CD14-positive monocyte (primary cell): ENCODE measurements around the gene SLC38A10. TPM values are rescaled to one million over a fixed set of nuclear protein-coding genes. Genes with fewer than 3 reads are reported as not detected.
A peak's percentile ranks its signal among the peaks of the same experiment; 100 is the strongest.

Experiments used
- DNase-seq, 3 donors: peaks; one replicate each; pipeline ENCODE4 v3.0.0-alpha.2; 2011 to 2022
- H2AFZ ChIP-seq: 2 replicates; pipeline ENCODE4 v1.6.0; 2012; ENCODE audit warnings: mild to moderate bottlenecking, low read depth, low read length, inconsistent platforms; ENCODE audit not compliant: insufficient read depth, poor library complexity, severe bottlenecking
- H3K27ac ChIP-seq, 2 donors: 1 replicate in 1 of 2; 2 replicates in 1 of 2; pipeline ENCODE4 v1.5.1; 2012 to 2013; ENCODE audit warnings: low read length in 2 of 2, control low read depth in 1 of 2, inconsistent platforms in 1 of 2, low read depth in 1 of 2, mild to moderate bottlenecking in 1 of 2
- H3K27me3 ChIP-seq, 2 donors: one replicate each; pipeline versions ENCODE4 v1.6.0 to v1.6.1; 2011 to 2013; ENCODE audit warnings: low read length in 2 of 2; ENCODE audit not compliant: control insufficient read depth in 2 of 2, insufficient read depth in 2 of 2
- H3K36me3 ChIP-seq, 2 donors: replicated peaks in 1 of 2; 1 replicate in 1 of 2; 2 replicates in 1 of 2; pipeline versions ENCODE4 v1.5.1 to v1.6.1; 2012 to 2013; ENCODE audit warnings: low read length in 2 of 2, control low read depth in 1 of 2, inconsistent platforms in 1 of 2, mild to moderate bottlenecking in 1 of 2; ENCODE audit not compliant: insufficient read depth in 2 of 2, control insufficient read depth in 1 of 2
- H3K4me1 ChIP-seq, 2 donors: 1 replicate in 1 of 2; 2 replicates in 1 of 2; pipeline versions ENCODE4 v1.5.1 to v1.6.1; 2012 to 2013; ENCODE audit warnings: low read length in 2 of 2, control low read depth in 1 of 2, inconsistent platforms in 1 of 2, mild to moderate bottlenecking in 1 of 2, moderate library complexity in 1 of 2; ENCODE audit not compliant: insufficient read depth in 2 of 2, control insufficient read depth in 1 of 2
- H3K4me2 ChIP-seq: replicated peaks from 2 replicates; pipeline ENCODE3; 2012; ENCODE audit warnings: low read length, moderate library complexity, mild to moderate bottlenecking; ENCODE audit not compliant: poor library complexity, severe bottlenecking; ENCODE audit errors: extremely low read depth
- H3K4me3 ChIP-seq, 3 experiments: fragments of 200-600 bp in 1 of 3; sonication (generic) in 1 of 3; replicated peaks in 1 of 3; 1 replicate in 2 of 3; 2 replicates in 1 of 3; pipeline ENCODE4 v1.5.1; 2011 to 2013; ENCODE audit warnings: low read length in 3 of 3, mild to moderate bottlenecking in 3 of 3, control low read depth in 2 of 3, low read depth in 2 of 3, inconsistent platforms in 1 of 3, moderate library complexity in 1 of 3
- H3K79me2 ChIP-seq: 2 replicates; pipeline ENCODE4 v1.6.0; 2012; ENCODE audit warnings: mild to moderate bottlenecking, control low read depth, inconsistent platforms, low read length, moderate library complexity; ENCODE audit not compliant: insufficient read depth
- H3K9ac ChIP-seq: 2 replicates; pipeline ENCODE4 v1.6.0; 2017; ENCODE audit warnings: low read length, mild to moderate bottlenecking; ENCODE audit not compliant: insufficient read depth, poor library complexity, severe bottlenecking
- H3K9me3 ChIP-seq, 2 donors: replicated peaks in 1 of 2; 1 replicate in 1 of 2; 2 replicates in 1 of 2; pipeline versions ENCODE4 v1.5.1 to v1.6.1; 2012 to 2013; ENCODE audit warnings: low read length in 2 of 2, control low read depth in 1 of 2; ENCODE audit not compliant: control insufficient read depth in 1 of 2, insufficient read depth in 1 of 2
- H4K20me1 ChIP-seq: 2 replicates; pipeline ENCODE4 v1.6.0; 2012; ENCODE audit warnings: mild to moderate bottlenecking, low read length, control low read depth, moderate library complexity; ENCODE audit not compliant: insufficient read depth
- H3K27ac Mint-ChIP-seq, 7 donors: one replicate each; pipeline ENCODE4 v1.8.0; 2020; ENCODE audit warnings: mild to moderate bottlenecking in 7 of 7, mixed read lengths in 7 of 7, moderate library complexity in 6 of 7, inconsistent platforms in 2 of 7
- H3K27me3 Mint-ChIP-seq, 3 donors: one replicate each; pipeline ENCODE4 v1.8.0; 2021 to 2022; ENCODE audit warnings: low read depth in 3 of 3, mild to moderate bottlenecking in 3 of 3, mixed read lengths in 3 of 3, moderate library complexity in 3 of 3, inconsistent platforms in 1 of 3
- H3K36me3 Mint-ChIP-seq, 2 donors: one replicate each; pipeline ENCODE4 v1.8.0; 2020; ENCODE audit warnings: mixed read lengths in 2 of 2, inconsistent platforms in 1 of 2, mild to moderate bottlenecking in 1 of 2
- H3K4me1 Mint-ChIP-seq: one replicate; pipeline ENCODE4 v1.8.0; 2020; ENCODE audit warnings: mild to moderate bottlenecking, mixed read lengths
- H3K4me3 Mint-ChIP-seq, 2 donors: one replicate each; pipeline ENCODE4 v1.8.0; 2020; ENCODE audit warnings: mild to moderate bottlenecking in 2 of 2, mixed read lengths in 2 of 2, moderate library complexity in 1 of 2
- H3K9me3 Mint-ChIP-seq, 7 donors: one replicate each; pipeline ENCODE4 v1.8.0; 2020 to 2022; ENCODE audit warnings: mixed read lengths in 7 of 7, mild to moderate bottlenecking in 6 of 7, moderate library complexity in 6 of 7, inconsistent platforms in 2 of 7
- WGBS: methylation state at CpG from one replicate; pipeline ENCODE4 v1.1.5; 2013; ENCODE audit warnings: missing lambda C conversion rate; ENCODE audit not compliant: insufficient coverage; 5-methylcytosine and 5-hydroxymethylcytosine counted together
- intact Hi-C, 2 donors: fragments of 100-400 bp; cut with micrococcal nuclease; formaldehyde crosslinking; loops; one replicate each; pipeline versions ENCODE4 v1.15.0 to v1.15.1; 2023
- polyA plus RNA-seq, 3 donors: library from polyadenylated mRNA; depleted of rRNA in 1 of 3; unstranded in 2 of 3; stranded (reverse) in 1 of 3; fragments of 300-500 nt in 2 of 3; fragments of >200 nt in 1 of 3; fragmentation: Illumina TruSeq in 2 of 3; gene quantifications; 1 replicate in 2 of 3; 2 replicates in 1 of 3; pipeline ENCODE4 v1.2.3, GENCODE V29; 2012 to 2021
- TF ChIP-seq, protein P1 (sequence below): fragments of 200-600 bp; IDR thresholded peaks from one replicate; pipeline ENCODE4 v1.8.0; 2022; ENCODE audit warnings: antibody characterized with exemption, mild to moderate bottlenecking

The SLC38A10 gene
- polyA plus RNA-seq, 3 donors, result 50.8 to 76.1 (median 68.4) TPM

DNA sequence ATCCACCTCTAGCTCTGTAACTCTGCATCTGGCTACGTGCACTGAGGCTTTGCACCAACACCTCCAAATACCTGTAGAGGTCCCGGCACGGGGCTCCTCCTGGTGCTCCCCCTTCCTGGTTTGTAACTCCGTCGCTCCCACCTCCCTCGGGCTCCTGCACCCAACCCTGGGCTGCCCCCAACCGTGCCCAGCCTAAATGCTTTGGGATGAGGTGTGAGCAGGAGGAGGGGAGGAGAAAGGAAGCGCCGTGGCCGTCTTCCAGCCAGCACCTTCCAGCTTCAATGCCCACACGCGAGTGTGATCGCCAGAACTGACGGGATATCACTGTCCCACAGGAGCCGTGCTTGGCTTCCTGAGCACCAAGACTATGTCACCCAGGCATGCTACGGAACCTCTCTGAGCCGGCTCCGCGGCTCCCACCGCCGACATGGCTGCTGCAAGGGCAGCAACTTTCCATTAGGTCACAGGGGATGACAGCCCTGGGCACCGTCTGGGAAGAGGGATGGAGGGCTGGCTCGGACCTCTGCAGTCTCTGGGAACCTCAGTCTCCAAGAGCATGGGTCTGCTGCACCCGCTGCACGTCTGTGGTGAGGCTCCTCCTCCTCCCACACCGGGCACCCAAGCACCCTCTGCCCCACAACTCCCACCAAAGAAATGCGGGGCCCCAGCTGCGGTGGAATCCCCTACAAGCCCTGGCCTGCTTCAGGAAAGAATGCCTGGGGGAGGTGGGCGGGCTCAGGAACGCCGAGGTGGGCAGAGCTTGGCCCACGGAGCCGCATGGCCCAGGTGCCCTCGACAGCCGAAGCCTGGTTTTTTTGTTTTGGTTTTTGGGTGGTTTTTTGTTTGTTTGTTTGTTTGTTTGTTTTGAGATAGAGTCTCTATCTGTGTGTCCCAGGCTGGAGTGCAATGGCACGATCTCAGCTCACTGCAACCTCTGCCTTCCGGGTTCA lies 6.4 kb upstream of the SLC38A10 start:
- WGBS, result 84% methylated on average over 22 of the region's 37 CpGs
- H4K20me1 ChIP-seq, result no peaks in the 10 kb centered on the region
- no peaks in the 10 kb centered on the region for H3K79me2 ChIP-seq
- no peak overlapping the region for H3K27ac ChIP-seq
- no peak overlapping the region for H3K4me2 ChIP-seq
- no peak overlapping the region for H3K9ac ChIP-seq
- H3K9me3 Mint-ChIP-seq, result no peaks in the 10 kb centered on the region
- no peaks in the 10 kb centered on the region for H3K27me3 ChIP-seq
- H3K4me1 Mint-ChIP-seq, result peaks cover 8% of the 10 kb centered on the region
- H3K4me1 ChIP-seq, result peaks cover 6 to 15% of the 10 kb centered on the region in 2 donors
- no peaks in the 10 kb centered on the region for H3K36me3 ChIP-seq
- H3K9me3 ChIP-seq, result no peaks in the 10 kb centered on the region
- no peak for DNase-seq
- H3K4me3 ChIP-seq, result no peak overlapping the region
- peaks cover 2 to 13% (median 4%) of the 10 kb centered on the region in 3 donors for H3K27me3 Mint-ChIP-seq
- H3K36me3 Mint-ChIP-seq, result peaks cover 3 to 7% of the 10 kb centered on the region in 2 donors
- intact Hi-C loops, result no loop called here
- H2AFZ ChIP-seq, result no peak overlapping the region
- TF ChIP-seq, protein P1, sequence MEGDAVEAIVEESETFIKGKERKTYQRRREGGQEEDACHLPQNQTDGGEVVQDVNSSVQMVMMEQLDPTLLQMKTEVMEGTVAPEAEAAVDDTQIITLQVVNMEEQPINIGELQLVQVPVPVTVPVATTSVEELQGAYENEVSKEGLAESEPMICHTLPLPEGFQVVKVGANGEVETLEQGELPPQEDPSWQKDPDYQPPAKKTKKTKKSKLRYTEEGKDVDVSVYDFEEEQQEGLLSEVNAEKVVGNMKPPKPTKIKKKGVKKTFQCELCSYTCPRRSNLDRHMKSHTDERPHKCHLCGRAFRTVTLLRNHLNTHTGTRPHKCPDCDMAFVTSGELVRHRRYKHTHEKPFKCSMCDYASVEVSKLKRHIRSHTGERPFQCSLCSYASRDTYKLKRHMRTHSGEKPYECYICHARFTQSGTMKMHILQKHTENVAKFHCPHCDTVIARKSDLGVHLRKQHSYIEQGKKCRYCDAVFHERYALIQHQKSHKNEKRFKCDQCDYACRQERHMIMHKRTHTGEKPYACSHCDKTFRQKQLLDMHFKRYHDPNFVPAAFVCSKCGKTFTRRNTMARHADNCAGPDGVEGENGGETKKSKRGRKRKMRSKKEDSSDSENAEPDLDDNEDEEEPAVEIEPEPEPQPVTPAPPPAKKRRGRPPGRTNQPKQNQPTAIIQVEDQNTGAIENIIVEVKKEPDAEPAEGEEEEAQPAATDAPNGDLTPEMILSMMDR, result no peak
- no peak overlapping the region for H3K27ac Mint-ChIP-seq
- H3K4me3 Mint-ChIP-seq, result no peak overlapping the region

DNA sequence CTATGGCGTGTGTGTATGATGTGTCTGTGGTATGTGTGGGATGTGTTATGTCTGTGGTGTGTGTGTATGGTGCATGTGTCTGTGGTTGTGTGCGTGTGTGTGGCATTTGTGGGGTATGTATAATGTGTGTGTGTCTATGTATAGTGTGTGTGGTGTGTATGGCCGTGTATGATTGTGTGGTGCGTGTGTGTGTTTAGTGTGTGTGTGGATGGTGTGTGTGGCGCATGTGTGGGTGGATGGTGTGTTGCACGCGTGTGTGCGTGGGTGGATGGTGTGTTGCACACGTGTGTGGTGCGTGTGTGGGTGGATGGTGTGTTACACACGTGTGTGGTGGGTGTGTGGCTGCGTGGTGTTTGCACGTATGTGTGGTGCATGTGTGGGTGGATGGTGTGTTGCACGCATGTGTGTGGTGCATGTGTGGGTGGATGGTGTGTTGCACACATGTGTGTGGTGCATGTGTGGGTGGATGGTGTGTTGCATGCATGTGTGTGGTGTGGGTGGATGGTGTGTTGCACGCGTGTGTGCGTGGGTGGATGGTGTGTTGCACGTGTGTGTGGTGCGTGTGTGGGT lies 5.6 kb upstream of the SLC38A10 start:
- Histone ChIP-seq H3K4me2 (no peak overlapping the region), H4K20me1 (no peaks in the 10 kb centered on the region), H3K27me3 (no peaks in the 10 kb centered on the region), H3K9me3 (no peaks in the 10 kb centered on the region), H3K27ac (no peak overlapping the region), H2AFZ (no peak overlapping the region), H3K79me2 (peaks cover 5% of the 10 kb centered on the region), H3K9ac (no peak overlapping the region), H3K36me3 (no peaks in the 10 kb centered on the region), H3K4me1 (peaks cover 10 to 21% of the 10 kb centered on the region in 2 donors), H3K4me3 (no peak overlapping the region)
- DNase-seq, result no peak
- Mint-ChIP-seq H3K4me1 (peaks cover 11% of the 10 kb centered on the region), H3K9me3 (peaks cover 0 to 2% (median 0%) of the 10 kb centered on the region in 7 donors), H3K36me3 (peaks cover 3 to 4% of the 10 kb centered on the region in 2 donors), H3K27me3 (peaks cover 2 to 13% (median 4%) of the 10 kb centered on the region in 3 donors), H3K27ac (peak overlapping the region in 1 of 7 donors; percentile 9), H3K4me3 (no peak overlapping the region)
- 99% methylated on average over 14 of the region's 19 CpGs for WGBS
- TF ChIP-seq, protein P1, result no peak
- intact Hi-C loops, result no loop called here
